GM19025 (cell line): ENCODE data around the gene RALGPS2.

Experiments used
- ATAC-seq: cut with Tn5 transposase; IDR thresholded peaks from one replicate; pipeline ENCODE4 v1.9.1; 2021; ENCODE audit warnings: mild to moderate bottlenecking, low read depth, moderate library complexity; ENCODE audit not compliant: unreplicated experiment

RALGPS2 gene, protein sequence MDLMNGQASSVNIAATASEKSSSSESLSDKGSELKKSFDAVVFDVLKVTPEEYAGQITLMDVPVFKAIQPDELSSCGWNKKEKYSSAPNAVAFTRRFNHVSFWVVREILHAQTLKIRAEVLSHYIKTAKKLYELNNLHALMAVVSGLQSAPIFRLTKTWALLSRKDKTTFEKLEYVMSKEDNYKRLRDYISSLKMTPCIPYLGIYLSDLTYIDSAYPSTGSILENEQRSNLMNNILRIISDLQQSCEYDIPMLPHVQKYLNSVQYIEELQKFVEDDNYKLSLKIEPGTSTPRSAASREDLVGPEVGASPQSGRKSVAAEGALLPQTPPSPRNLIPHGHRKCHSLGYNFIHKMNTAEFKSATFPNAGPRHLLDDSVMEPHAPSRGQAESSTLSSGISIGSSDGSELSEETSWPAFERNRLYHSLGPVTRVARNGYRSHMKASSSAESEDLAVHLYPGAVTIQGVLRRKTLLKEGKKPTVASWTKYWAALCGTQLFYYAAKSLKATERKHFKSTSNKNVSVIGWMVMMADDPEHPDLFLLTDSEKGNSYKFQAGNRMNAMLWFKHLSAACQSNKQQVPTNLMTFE

DNA sequence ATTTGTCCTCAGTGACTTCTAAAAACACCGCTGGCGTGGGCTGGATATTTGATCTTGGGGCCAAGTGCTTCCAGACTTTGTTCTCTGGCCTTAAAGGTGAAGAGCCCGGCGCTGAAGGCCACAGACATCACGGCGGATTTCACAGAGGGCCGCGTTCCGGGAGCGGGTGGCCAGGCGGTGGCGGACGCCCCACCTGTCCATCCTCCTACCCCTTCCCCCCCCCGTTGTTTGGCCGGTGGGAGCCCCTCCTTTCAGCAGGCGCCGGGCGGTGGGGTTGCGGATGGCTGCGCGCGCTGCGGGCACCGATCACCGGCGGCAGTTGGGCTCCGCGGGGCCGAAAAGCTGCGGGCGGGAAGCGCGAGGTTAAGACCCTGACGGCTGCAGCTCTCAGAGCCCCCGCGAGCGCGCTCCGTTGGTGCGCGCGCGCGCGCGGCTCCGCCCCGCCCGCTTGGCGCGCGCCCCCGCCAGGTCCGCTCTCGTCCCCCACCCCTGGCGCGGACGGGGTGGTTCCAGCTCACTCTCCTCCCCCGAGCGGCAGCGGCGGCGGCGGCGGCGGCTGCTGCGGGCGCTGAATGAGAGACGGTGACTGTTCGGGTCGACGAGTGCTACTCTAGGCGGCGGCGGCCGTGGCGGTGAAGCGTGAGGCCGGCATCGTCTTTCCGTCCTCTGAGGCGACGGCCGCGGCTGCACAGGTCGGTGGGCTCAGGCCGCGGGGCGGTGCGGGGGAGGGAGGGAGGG lies at the start of gene RALGPS2:
Gene RALGPS2 (plus strand): TSS at position 517 of the 738 bp plus-strand sequence. CDS start 51,521 bp downstream, outside the sequence.
- peak; percentile 64 for ATAC-seq

DNA sequence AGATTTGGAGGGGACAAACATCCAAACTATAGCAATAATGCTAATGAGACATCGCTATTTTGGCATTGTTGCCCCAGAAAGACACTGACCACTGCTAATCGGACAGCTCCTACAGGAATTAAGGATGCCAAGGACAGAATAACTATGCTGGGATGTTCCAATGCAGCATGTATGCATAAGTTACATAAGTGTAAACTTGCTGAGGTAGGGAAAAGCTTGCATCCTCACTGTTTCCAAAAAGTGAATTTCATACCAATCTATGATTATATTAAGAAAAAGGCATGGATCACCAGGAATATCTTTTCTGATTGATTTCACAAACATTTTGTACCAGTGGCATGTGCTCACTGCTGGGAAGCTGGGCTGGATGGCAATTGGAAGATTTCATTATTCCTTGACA lies 45.8 kb upstream of the RALGPS2 start:
- no peak for ATAC-seq

GRCh38 chr1:178682429-178682828 lies 42.6 kb upstream of the RALGPS2 start:
- no peak for ATAC-seq

DNA sequence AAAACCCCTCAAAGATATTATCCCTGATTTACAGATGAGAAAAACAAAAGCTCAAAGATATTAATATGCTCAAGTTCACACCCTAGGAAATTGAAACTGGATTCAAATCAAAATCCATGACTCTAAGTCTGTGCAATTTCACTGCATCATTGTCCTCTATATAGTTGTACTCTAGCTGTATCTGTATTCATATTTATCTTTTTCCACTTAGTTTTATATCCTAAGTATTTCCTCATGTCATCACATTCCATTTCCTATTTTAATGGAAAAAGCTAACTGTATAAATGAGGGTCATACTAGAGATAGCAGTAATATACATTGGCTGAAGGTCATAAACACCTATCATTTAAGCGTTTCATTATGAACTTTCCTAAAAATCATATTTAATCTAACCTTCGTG lies 42.2 kb upstream of the RALGPS2 start:
- no peak for ATAC-seq

- ATAC-seq: no peak
These were observed 41.8 kb upstream of the RALGPS2 start for GRCh38 chr1:178683291-178683690.

- no peak for ATAC-seq
These were observed 40.9 kb upstream of the RALGPS2 start for GRCh38 chr1:178684111-178684510.

- ATAC-seq: no peak
These were observed 40.5 kb upstream of the RALGPS2 start for GRCh38 chr1:178684542-178685000.

GRCh38 chr1:178686407-178686806 lies 38.6 kb upstream of the RALGPS2 start:
- no peak for ATAC-seq

DNA sequence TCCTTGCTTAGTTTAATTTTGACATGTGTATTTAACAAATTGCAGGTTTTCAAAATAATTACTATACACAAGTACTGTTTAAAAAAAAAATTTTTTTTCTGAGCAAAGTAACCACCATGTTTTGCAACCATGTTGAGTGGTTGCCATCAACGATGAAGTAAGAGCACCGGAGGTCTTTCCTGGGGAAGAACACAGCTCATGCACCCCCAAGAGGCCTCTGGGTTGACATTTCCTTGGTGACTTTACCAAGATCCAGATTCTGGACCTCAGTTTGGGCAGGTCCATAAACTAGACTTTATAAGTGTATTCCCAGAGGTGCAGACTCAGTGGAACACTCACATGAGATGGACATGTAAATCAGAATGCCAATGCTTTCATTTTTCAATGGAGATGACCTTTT lies 36.8 kb upstream of the RALGPS2 start:
- ATAC-seq: no peak

DNA sequence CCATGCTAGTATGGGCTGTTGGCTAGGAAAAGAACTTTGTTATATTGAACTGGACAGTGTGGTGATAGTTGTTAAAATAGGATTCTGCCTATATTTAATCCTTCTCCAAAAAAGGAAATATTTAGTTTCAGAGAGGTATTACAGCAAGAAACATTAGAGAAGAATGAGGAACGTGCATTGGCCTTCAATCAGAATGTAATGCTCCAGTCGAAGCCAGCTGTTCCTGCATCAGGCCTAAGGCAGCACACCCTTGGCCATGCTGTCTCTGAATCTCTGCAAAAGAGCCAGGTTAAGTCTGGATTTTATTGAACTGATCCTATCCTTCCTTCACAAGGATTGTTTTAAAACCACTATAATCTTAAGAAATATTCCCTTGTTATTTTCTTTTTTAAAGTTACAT lies 35.3 kb upstream of the RALGPS2 start:
- ATAC-seq: no peak

- no peak for ATAC-seq
These were observed 34.5 kb upstream of the RALGPS2 start for GRCh38 chr1:178690496-178690895.

DNA sequence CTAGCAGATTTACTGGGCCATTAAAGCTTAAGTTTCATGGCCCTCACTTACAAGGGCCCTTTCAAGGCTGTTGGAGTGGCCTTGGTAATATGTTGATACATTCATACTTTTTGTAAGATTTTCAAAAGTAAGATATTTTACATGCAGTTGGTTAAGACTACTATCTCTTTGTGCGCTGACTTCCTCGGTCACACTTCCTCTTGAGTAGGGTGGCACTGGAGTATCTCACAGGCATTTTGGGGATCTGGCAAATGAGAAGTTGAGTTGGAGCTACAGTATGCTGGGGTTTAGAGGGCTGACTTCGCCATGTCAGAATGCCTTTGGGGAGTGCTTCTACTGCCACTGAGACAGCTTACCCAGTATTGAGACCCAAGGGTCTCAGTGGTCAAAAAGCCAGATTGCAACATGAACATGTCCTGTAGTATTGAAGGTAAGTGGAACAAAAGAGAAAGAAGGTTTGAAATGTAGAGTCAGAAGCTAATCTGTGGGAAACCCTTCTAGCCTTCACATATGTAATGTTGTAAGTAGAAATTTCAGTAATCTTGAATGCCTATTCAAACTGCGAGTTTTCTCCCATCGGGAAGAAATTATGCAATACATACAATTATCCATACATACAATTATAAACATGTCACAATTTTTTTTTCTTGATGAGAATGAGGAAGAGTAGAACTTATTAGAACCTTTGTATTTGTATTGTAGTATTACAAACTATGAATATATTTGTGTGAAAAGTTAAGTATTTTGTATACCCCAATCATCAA lies 32.3 kb upstream of the RALGPS2 start:
- no peak for ATAC-seq

DNA sequence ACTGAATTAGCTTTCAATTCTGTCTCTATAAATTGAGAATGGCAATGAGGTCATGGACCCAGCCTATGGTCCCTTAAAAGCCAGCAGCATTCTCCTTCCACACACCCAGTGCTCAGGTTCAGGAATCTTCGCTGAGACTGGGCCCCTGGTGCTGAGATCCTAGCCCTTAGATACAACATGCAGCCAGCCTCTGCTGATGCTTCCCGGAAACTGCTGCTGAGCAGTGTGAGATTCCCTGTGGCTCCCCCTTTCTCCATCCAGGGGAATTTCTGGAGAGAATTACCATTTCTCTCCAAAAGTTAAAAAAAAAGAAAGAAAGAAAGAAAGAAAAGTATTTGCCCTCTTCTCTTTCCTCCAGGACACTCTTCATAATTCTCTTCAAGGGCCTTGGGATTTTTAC lies 31.7 kb upstream of the RALGPS2 start:
- no peak for ATAC-seq

DNA sequence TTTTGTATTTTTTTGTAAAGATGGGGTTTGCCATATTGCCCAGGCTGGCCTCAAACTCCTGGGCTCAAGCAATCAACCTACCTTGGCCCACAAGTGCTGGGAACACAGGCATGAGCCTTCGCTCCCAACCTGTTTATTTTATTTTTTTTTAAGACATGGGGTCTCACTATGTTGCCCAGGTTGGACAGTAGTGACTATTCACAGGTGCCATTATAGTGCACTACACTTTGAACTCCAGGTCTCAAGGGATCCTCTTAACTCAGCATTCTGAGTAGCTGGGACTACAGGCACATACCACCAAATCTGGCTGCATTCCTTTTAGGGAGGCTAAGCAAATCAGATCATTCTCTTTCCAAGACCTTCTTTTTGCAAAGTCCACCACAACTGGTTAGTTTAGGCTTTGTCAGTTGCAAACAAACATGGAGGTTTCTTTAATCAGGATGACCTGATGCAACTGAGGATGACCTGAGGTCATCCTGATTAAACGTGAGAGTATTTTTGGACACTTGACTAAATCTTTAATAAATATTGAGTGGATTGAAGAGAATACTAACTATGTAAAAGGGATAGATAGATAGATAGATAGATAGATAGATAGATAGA lies 30.0 kb upstream of the RALGPS2 start:
- no peak for ATAC-seq

DNA sequence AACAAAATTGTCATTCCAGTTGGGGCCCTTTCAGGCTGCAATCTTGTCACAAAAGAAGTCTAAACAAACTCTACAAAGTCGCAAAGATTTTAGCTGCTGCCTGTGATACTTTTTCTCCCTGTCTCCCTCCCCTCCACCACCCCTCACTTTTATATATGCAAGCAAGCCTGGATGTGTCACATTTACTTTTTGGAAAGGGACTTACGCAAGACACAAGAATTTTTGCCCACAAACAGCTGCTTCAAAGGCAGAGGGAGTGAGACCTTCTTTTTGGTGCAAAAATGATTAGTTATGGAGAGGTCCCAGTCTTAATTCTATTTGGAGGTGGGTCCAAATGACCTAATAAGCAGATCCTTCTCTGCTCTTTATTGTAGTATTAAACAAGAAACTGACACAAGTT lies 22.9 kb upstream of the RALGPS2 start:
- ATAC-seq: no peak

DNA sequence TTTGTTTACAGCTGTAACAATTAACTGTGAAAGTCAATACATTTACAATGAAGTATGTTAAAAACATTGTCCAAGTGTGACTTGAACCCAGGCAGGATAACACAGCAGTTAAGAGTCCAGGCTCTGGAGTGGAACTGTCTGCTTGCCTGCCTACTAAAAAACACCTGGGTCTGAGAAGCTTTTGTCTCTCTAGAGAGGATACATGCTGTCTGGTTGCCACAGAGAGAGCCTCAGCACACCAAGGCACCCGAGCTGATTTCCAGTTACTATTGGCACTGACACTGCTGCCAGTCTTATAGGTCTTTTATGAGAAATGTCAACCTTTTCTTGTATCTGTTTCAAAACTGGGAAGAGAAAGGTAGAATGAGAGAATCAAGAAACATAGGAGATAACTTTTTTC lies 20.2 kb upstream of the RALGPS2 start:
- no peak for ATAC-seq

GRCh38 chr1:178706432-178706831 lies 18.6 kb upstream of the RALGPS2 start:
- ATAC-seq: no peak

GRCh38 chr1:178713259-178713658 lies 11.8 kb upstream of the RALGPS2 start:
- no peak for ATAC-seq

GRCh38 chr1:178714453-178714852 lies 10.6 kb upstream of the RALGPS2 start:
- ATAC-seq: no peak

- ATAC-seq: no peak
These were observed 8.9 kb upstream of the RALGPS2 start for GRCh38 chr1:178716111-178716510.
